ENCODE data around the gene SARM1. TPM values are rescaled to one million over a fixed set of nuclear protein-coding genes. Genes with fewer than 3 reads are reported as not detected.

The SARM1 gene
- polyA plus RNA-seq, 4 donors = 11.7 to 16.6 (median 15.0) TPM

DNA sequence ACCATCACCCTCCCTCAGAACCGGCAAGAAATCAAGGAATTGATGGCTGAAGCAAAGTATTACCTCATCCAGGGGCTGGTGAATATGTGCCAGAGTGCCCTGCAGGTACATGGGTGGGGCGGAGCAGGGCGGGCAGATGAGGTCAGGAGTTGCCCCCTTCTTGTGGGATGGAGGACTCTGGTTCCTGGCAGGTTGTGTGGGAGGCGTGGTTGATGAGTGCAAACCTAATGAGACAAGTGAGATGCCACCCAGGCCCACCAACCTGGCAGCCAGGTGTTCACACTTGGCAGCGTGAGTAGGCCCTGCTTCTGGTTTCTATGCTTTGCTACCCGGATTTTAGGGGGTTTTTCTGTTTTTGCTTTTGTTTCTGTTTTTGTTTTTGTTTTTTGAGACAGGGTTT lies 31.1 kb upstream of the SARM1 start:
- no peak for DNase-seq (ENCODE audit: low read depth in 4 of 4, low spot score in 2 of 4)

DNA sequence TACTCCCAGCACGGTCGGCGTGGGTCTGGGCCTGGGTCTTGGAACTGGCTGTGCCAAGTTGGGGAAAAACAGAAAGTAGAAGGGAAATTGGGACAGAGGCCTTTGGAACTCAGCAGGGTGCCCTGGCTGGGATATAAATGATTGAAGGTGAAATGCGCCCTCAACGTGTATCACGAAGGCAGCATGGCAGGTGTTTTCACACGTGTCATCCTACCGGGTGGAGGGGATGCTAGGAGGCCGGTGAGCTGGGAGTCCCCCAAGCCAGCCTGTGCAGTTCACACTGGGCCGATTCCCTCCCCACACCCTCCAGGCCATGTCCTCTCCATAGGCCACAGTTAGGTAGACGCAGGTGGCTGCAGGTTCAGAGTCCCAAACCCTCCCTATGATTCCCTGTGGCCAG lies 30.0 kb upstream of the SARM1 start:
- no peak for DNase-seq (ENCODE audit: low read depth in 4 of 4, low spot score in 2 of 4)

- no peak for DNase-seq (ENCODE audit: low read depth in 4 of 4, low spot score in 2 of 4)
Measured at GRCh38 chr17:28342313-28342712, 29.2 kb upstream of the SARM1 start.

- DNase-seq (ENCODE audit: low read depth in 4 of 4, low spot score in 2 of 4) = no peak
Measured at GRCh38 chr17:28343491-28343932, 28.0 kb upstream of the SARM1 start.

GRCh38 chr17:28344011-28344410 lies 27.5 kb upstream of the SARM1 start:
- no peak for DNase-seq (ENCODE audit: low read depth in 4 of 4, low spot score in 2 of 4)

- no peak for DNase-seq (ENCODE audit: low read depth in 4 of 4, low spot score in 2 of 4)
Measured at GRCh38 chr17:28344435-28344901, 27.0 kb upstream of the SARM1 start.

GRCh38 chr17:28345419-28346198 lies 25.9 kb upstream of the SARM1 start:
- DNase-seq (ENCODE audit: low read depth in 4 of 4, low spot score in 2 of 4) = no peak

DNA sequence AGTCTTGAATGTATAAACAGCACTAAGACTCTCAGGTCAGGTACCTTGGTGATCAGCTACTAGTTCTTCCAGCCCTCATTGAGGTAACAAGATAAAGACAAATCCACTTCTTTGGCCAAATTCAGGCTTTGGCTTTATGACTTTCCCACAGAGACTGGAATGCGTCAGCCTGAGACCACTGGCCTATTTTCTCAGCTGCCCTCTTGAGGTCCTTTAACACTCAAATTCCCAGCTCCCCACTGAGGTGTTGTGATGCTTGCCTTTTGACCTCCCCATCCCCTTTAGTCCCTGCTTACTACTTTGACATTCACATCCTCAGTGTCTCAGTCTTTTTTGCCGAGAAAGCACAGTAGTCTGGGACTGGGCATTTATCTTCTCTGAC lies 25.3 kb upstream of the SARM1 start:
- DNase-seq (ENCODE audit: low read depth in 4 of 4, low spot score in 2 of 4) = no peak

DNA sequence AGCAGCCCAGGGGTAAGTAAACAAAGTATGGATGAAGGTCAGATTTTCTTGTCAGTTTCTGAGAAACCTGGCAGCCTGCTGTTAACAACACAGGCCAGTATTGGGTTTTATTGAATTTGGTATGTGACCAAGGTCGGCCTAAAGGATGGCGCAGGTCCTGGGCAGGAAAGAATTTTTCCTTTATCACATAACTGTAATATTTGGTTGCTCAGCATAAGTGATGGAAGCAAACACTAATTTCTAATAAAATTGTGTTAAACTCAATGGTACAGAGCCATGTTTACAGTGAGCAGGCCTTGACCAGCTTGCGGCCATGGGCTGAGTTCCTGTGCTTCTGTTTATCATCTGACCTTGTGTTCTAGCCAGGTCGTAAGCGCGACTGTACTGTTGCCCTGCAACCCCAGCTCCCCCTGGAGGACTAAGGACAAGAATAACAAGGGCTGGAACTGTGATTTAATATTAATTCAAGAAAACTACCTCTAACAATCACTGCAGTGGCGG lies 24.7 kb upstream of the SARM1 start:
- no peak for DNase-seq (ENCODE audit: low read depth in 4 of 4, low spot score in 2 of 4)

GRCh38 chr17:28347261-28347891 lies 24.1 kb upstream of the SARM1 start:
- DNase-seq (ENCODE audit: low read depth in 4 of 4, low spot score in 2 of 4) = no peak

- DNase-seq (ENCODE audit: low read depth in 4 of 4, low spot score in 2 of 4) = no peak
Measured at GRCh38 chr17:28348979-28349378, 22.5 kb upstream of the SARM1 start.

DNA sequence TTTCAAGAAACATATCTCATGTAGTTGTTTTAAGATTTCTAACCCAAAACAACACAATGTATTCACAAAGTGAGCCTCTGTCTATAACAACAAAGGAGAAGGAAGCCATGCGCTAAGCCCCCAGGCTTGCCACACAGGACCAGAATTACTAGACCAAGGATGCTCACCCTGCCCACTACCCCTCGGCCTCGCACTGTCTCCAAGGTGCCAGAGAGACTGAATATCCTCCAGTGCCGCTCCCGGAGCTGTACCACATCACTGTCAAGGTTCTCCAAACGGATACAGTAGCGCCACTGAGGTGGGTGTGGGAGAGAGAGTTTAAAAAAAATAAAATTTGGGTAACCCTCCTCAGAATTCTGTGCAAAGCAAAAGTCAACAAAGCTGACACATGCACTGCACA lies 21.2 kb upstream of the SARM1 start:
- DNase-seq (ENCODE audit: low read depth in 4 of 4, low spot score in 2 of 4) = no peak

- peak in 3 of 4 donors; percentile 78 to 90 (median 84) for DNase-seq (ENCODE audit: low read depth in 4 of 4, low spot score in 2 of 4)
Measured at GRCh38 chr17:28357061-28357900, 14.2 kb upstream of the SARM1 start, which contains the start of gene POLDIP2. Gene POLDIP2 (minus strand): TSS chr17:28357527. CDS start chr17:28357448, 79 bp downstream.

- DNase-seq (ENCODE audit: low read depth in 4 of 4, low spot score in 2 of 4) = no peak
Measured at GRCh38 chr17:28357901-28358197, 13.6 kb upstream of the SARM1 start.

DNA sequence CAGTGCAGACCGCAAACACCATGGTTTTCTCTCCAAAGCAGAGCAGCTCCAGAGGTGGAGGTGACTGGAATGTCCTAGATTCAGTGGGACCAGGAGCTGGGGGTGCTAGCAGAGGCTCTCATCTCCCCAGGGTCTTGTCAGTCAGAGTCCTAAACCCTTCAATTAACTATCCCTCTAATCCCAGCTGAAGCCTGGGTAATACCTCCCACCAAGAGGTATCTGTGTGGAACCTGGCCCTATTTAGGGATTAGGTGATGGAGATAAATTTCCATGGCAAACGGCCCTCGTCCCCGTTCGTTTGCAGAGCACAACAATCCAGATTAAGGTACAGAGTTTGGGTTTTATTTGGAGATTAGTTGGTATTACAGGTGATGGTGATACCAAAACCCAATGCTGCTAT lies 8.3 kb upstream of the SARM1 start:
- no peak for DNase-seq (ENCODE audit: low read depth in 4 of 4, low spot score in 2 of 4)

- DNase-seq (ENCODE audit: low read depth in 4 of 4, low spot score in 2 of 4) = no peak
Measured at GRCh38 chr17:28363776-28364650, 7.5 kb upstream of the SARM1 start.

DNA sequence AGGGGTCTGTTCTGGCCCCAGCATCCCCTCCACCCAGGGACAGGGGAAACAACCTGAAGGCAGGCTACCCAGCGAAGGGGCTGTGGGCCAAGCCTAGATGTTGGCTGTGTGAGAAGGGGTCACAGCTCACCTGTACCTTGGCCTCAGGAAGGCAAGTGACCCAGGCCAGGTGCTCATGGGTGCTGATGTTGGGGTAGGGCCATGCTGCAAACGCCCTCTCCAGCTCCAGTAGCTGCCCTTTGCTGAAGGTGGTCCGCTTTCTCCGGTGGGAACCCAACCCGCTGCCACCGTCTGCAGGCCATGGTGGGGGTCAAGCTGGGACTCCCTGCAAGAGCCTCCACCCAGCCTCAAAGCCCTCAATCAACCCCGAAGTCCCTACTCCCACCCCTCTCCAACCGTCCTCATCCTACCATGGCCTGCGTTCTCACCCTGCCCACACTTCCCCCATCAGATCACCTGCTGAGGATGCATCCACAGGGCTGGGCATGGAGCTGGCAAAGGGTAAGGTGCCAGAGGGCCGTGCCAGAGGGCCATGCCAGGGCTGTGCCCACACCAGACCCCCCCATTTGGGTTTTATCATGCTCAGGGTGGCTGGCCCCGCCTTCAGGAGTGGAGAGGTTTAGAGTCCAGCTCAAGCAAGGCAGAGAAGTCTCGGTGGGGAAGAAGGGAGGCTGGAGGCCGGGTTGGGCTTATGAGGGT lies 6.7 kb upstream of the SARM1 start, which contains the start of gene SEBOX:
TSS of gene SEBOX (minus strand) at position 535 of the 699 bp plus-strand sequence. CDS start at position 487, 48 bp downstream.
- DNase-seq (ENCODE audit: low read depth in 4 of 4, low spot score in 2 of 4) = no peak

GRCh38 chr17:28365487-28365886 lies 6.0 kb upstream of the SARM1 start:
- no peak for DNase-seq (ENCODE audit: low read depth in 4 of 4, low spot score in 2 of 4)

DNA sequence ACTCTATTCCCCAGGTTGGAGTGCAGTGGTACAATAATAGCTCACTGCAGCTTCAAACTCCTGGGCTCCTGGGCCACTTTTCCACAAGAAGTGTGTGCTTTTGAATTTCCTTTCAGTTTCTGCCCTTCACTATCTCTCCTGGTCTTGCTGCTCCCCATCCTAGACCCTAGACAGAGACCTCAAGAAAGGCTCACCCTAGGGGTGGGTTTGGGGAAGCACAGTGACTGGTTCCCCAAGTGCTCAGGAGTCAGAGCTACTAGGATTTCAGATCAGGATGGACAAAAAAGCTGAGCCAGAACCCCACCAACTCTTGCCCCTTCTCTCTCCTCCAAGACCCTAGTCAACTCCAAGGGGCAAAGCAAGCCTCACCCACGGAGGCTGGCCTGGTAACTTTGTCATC lies 4.9 kb upstream of the SARM1 start:
- no peak for DNase-seq (ENCODE audit: low read depth in 4 of 4, low spot score in 2 of 4)

Measured in left renal cortex interstitium (tissue), 4 donors.